ENCODE measurements around the gene EIF2B2. TPM values are rescaled to one million over a fixed set of nuclear protein-coding genes. Genes with fewer than 3 reads are reported as not detected.

The EIF2B2 gene
- total RNA-seq, 1 donor from 2014 or later: 36.1 TPM

DNA sequence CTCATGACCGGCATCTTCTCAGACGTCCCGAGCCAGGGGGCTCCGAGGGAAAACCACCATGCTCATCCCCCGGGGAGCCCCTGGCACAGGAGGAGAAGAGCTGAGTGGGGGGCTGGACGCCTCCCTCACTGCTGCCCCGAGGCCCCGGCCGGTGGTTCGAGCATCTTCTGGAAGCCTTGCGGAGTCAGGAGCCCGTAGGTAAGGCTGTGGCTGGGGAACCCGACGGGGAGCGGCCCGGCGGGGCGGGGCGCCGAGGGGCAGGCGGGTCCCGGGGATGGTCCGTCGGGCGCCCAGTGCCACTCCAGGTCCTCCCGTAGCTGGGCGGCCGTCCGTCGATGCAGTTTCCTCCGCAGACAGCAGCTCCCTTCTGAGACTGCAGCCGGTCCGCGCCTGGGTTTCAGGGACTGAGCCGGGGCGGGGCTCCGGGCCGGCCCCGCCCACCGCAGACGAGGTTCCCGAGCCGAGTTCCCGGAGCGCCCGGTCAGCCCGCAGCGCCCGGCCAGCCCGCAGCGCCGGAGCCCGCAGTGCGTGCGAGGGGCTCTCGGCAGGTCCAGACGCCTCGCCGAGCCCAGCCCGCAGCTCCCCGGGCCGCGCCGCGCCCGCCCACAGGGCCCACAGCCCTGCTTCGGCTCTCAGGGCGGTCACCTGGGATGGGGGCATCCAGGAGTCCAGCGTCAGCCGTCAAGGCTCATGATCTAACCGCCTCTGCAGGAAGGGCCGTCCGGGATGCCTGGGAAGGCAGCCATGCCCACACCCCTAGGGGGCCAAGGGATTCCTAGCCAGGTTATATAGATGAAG is 47.3 kb upstream of the EIF2B2 start, which contains the start of gene PGF:
Gene PGF, minus strand, starts transcription at position 369 of the 798 bp plus-strand sequence. Its CDS starts 355 bp downstream, at position 14.
- Mint-ChIP-seq H3K27ac (no peak within 1 kb of the TSS), H3K4me1 (ENCODE audit: low read depth) (peaks cover 23% of the 10 kb centered on the region), H3K4me3 (ENCODE audit: low read depth) (peak within 1 kb of the TSS; percentile 16)

DNA sequence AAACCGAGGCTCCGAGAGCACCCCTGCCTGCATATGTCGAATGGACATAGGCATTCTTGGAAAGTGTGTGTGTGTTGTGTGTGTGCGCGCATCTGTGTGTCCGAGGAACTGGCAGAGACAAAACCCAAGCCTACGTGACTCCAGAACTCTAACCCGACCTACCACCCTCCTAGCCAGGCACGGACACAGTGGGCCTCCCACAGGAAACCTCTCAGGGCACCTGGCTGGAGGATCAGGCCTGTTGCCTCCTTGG is 46.8 kb upstream of the EIF2B2 start:
- H3K4me3 Mint-ChIP-seq (ENCODE audit: low read depth): no peak overlapping the region
- no peak for TF ChIP-seq CTCF (IDR thresholded peaks at IDR 0.05; ENCODE audit: unreplicated experiment)
- H3K4me1 Mint-ChIP-seq (ENCODE audit: low read depth): peaks cover 18% of the 10 kb centered on the region
- H3K36me3 Mint-ChIP-seq (ENCODE audit: insufficient read depth): no peaks in the 10 kb centered on the region
- no peaks in the 10 kb centered on the region for H3K9me3 Mint-ChIP-seq (ENCODE audit: low read depth)
- DNase-seq (ENCODE audit: low spot score, unreplicated experiment): no peak
- H3K27ac Mint-ChIP-seq: no peak overlapping the region
- peaks cover 25% of the 10 kb centered on the region for H3K27me3 Mint-ChIP-seq

More for the DNA sequence above, 47.3 kb upstream of the EIF2B2 start, which contains the start of gene PGF:
- Mint-ChIP-seq H3K27me3 (peaks cover 24% of the 10 kb centered on the region), H3K9me3 (ENCODE audit: low read depth) (no peaks in the 10 kb centered on the region), H3K36me3 (ENCODE audit: insufficient read depth) (no peaks in the 10 kb centered on the region)
- peak; percentile 37 for DNase-seq (ENCODE audit: low spot score, unreplicated experiment)
- TF ChIP-seq CTCF (IDR thresholded peaks at IDR 0.05; ENCODE audit: unreplicated experiment): peak; percentile 24

DNA sequence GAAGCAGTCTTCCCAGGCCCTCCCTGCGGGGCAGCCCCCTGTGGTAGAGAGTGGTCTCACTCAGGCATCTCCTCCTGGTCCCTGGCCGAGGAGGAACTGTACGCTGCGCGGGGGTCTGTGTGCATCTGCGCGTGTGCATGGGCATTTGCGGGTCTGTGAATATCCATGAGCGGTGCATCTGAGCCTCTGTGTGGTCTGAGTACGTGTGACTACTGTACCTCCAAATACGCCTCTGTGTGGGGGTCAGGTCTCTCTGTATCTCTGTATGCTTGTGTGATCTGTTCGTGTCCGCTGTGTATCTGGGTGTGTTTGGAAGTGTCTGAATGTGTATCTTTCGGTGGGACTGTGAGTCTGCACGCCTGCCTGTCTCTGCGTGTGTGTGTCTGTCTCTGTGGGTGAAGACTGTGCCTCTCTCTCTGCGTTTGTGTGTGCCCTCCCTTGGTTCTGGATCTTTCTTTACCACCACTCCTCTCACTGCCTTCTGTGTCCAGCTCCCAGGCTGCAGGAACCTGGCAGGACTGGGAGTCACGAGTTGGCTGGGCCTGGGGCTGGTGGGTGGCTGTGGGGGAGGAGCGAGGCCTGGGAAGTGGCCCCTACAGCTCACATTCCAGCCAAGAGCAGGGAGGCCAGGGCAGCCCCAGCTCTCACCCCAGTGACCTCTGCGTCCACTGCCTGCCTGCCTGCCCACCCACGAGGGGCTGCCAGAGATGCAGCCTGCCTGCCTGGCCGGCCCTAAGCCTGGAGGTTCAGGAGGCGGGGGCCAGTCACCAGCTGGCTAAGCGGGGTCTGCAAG is 46.2 kb upstream of the EIF2B2 start:
- DNase-seq (ENCODE audit: low spot score, unreplicated experiment): no peak
- H3K4me1 Mint-ChIP-seq (ENCODE audit: low read depth): peaks cover 13% of the 10 kb centered on the region
- peak overlapping the region; percentile 9 for H3K4me3 Mint-ChIP-seq (ENCODE audit: low read depth)
- H3K27me3 Mint-ChIP-seq: peaks cover 30% of the 10 kb centered on the region
- H3K9me3 Mint-ChIP-seq (ENCODE audit: low read depth): no peaks in the 10 kb centered on the region
- peak overlapping the region; percentile 26 for H3K27ac Mint-ChIP-seq
- H3K36me3 Mint-ChIP-seq (ENCODE audit: insufficient read depth): no peaks in the 10 kb centered on the region
- no peak for TF ChIP-seq CTCF (IDR thresholded peaks at IDR 0.05; ENCODE audit: unreplicated experiment)

DNA sequence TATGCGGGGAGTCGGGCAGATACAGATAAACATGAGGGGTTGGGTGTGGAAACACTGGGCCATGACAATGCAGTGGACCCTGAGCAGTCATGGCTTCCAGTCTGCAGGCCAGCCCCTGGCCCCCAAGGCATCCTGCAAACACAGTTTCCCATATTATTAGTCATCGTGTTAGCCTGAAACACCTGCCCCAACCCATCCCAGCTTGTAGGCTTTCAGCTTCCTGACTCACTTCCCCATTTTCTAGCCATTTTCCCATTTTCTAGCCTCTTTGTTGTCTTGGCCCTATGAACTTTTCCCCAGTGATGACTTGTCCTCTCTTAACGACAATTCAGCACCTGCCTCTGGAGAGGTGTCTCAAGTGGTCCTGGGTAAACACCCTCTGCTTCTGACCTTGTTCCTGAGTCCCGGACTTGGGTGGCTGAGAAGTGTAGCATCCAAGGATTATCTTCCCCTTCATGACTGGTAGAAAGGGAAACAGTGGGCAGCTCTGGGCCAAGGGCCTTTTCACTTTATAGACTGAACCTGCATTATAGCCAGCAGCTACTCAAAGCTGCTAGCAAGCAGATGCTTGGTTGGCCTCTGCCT is 43.0 kb upstream of the EIF2B2 start:
- Mint-ChIP-seq H3K4me3 (ENCODE audit: low read depth) (no peak overlapping the region), H3K27ac (no peak overlapping the region), H3K36me3 (ENCODE audit: insufficient read depth) (no peaks in the 10 kb centered on the region), H3K9me3 (ENCODE audit: low read depth) (no peaks in the 10 kb centered on the region), H3K4me1 (ENCODE audit: low read depth) (peaks cover 8% of the 10 kb centered on the region), H3K27me3 (peaks cover 54% of the 10 kb centered on the region)
- no peak for TF ChIP-seq CTCF (IDR thresholded peaks at IDR 0.05; ENCODE audit: unreplicated experiment)
- no peak for DNase-seq (ENCODE audit: low spot score, unreplicated experiment)

DNA sequence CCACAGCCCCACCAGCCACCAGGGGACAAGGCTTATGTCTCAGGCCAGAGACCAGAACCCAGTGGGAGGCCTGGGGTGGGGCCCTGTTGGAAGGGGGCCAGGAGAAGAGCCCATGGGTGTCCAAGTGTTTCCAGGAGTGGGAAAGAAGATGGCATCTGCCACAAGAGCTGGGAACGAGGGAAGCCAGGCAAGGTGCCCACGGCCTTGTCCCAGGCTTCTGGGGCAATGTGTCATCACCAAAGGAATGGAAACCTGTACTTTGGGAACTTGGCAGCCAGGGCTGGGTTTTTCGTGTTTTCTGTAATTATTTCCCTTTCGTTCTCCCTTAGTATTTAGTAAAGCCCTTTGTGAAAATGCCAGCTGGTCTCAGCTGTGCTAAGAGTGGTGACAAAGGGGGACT is 42.0 kb upstream of the EIF2B2 start:
- Mint-ChIP-seq H3K4me3 (ENCODE audit: low read depth) (no peak overlapping the region), H3K9me3 (ENCODE audit: low read depth) (no peaks in the 10 kb centered on the region), H3K27me3 (peaks cover 54% of the 10 kb centered on the region), H3K4me1 (ENCODE audit: low read depth) (peaks cover 8% of the 10 kb centered on the region), H3K27ac (no peak overlapping the region), H3K36me3 (ENCODE audit: insufficient read depth) (no peaks in the 10 kb centered on the region)
- TF ChIP-seq CTCF (IDR thresholded peaks at IDR 0.05; ENCODE audit: unreplicated experiment): no peak
- no peak for DNase-seq (ENCODE audit: low spot score, unreplicated experiment)
